GM21367 (cell line): ENCODE measurements around the gene C11orf16.
"Not testable (repeated sequence)": the region's sequence is repeated elsewhere in the genome, so short reads cannot be mapped to it uniquely, and the experiment has no call there.

ENCODE experiments used
- ATAC-seq: cut with Tn5 transposase; IDR thresholded peaks from one replicate; pipeline ENCODE4 v1.9.1; 2021; ENCODE audit not compliant: unreplicated experiment

The C11orf16 gene, protein sequence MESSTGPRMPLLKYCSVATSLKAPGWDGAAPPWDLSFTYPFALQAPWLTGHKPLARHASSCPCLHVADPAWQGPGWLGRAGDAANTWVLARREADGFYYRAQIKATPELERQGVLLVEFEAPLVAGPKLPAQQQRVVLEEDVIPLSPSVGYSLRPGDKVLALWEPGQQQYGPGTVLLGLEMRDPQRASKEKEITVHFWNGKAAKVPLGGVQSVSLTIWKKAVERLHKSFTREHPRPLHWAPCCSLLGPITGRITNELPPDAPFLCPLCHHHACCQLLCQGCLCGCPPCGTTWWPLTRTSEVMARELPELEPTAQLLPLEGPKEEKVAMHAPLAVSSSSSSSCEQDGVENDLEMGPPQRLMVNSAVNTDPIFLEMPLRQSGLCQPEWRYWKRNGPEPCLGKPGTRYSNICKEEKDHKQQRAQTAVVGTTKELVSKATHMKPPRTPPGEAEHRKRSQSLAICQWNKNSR

DNA sequence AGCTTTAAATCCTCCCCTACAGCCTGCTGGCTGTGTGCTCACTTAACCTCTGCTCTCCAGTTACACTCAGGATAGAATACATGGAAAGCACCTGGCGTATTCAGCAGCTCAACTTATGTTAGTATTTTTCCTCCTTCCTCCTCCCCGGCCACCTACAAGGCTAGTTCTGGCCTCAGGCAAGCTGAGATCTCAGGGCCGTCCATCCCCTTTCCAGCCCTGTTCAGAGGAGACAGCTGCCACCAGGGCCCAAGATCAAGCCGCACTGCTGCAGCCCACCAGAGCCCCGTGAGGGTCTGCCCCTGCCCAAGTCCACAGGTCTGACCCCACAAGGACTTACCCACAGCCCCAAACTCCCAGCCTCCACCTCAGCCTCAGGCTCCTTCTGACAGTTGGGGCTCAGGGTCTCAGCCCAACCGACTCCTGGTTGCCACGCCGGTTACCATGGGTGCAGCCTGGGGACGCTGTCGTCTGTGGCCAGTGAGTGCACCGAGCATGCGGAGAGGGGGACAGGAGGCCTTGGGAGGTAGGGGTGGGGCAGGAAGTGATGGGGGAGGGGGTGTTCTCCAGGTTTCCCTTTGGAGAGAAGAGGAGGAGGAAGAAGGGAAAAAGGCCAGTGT is at the start of gene C11orf16:
TSS of gene C11orf16 (minus strand) at position 384 of the 617 bp plus-strand sequence. CDS start 639 bp downstream, outside the sequence.
- no peak for ATAC-seq

GRCh38 chr11:8980485-8980884 is 47.7 kb upstream of the C11orf16 start:
- ATAC-seq = no peak

DNA sequence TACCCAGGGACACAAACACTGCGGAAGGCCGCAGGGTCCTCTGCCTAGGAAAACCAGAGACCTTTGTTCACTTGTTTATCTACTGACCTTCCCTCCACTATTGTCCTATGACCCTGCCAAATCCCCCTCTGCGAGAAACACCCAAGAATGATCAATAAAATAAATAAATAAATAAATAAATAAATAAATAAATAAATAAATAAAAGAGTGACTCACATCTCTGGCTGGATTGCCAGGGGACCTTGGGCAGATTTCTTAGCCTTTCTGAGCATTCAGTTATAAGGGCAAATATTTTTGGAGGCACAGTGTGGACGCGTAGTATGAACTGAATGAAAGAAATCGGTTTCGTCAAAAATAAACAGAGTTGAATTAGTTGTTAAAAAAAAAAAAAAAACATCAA is 46.6 kb upstream of the C11orf16 start:
- not testable (repeated sequence) for ATAC-seq

GRCh38 chr11:8973121-8973520 is 40.4 kb upstream of the C11orf16 start:
- ATAC-seq = no peak

GRCh38 chr11:8971924-8972316 is 39.2 kb upstream of the C11orf16 start:
- no peak for ATAC-seq

GRCh38 chr11:8971196-8971923 is 38.6 kb upstream of the C11orf16 start:
- no peak for ATAC-seq

DNA sequence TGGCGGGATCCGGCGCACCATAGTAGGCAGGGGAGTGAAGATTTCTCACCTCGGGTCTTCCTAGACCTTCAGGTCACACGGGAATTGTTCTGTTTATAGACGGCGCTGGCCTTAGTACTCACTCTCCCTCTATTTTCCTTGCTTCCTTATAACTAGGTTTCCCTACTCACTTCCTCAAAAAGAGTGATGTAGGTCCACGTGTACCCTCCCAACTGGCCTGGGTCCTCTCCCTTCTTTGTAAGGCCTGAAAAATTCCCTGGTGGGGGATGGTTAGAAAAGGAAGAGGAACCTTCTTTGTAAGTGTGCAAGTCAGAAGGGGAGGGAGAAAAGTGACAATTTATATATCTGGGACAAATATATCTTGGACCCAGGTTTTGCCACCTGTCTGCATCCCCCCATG is 34.4 kb upstream of the C11orf16 start:
- no peak for ATAC-seq

DNA sequence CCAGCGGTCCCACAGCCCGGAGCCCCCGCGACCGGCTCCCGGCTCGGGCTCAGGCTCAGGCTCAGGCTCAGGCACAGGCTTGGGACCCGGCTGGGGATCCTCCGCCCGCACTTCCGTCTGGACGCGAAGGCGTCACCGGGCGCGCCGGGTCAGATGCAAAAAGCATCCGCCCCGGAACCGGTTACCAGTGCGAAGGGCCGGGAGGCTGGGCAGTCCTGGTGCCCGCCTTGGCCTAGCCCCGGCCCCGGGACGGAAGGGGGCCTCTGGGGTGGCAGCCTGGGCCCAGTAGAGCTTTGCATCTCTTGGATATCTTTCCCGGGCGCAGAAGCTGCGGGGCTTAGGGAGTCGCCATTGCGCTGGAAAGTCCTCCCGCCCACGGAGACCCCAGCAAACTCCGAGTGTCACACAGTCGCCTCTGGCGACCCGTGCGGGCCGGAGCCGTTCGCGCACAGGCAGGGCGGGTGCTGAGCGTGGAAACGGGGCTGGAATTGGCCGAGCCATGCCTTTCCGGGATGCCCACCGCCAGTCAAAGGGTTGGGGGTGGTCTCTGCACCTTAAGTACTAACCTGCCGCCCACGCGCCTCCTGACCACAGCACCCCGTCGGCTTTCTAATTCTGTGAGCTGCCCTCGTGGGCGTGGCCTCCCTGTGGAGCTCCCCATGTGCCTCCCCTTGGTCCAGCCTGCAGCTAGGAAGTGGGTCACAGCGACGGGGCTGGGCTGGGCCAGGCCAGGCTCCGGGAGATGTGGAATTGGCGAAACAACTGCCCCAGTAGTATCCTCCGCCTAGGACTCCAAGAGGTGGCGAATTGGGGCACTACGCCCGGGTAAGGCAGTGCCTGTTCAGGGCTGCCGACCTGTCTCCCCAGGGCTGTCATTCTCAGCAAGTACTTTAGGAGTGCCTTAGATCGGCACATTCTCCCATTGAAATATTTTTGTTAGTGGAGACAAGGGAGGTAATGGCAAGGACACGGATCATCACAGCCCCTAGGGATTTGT is 31.9 kb upstream of the C11orf16 start, which contains the start of gene TMEM9B:
TSS of gene TMEM9B (minus strand) at position 119 of the 997 bp plus-strand sequence. CDS start 129 bp downstream, outside the sequence.
- peak; percentile 69 for ATAC-seq

- peak; percentile 56 for ATAC-seq
These were observed 31.0 kb upstream of the C11orf16 start for GRCh38 chr11:8963569-8964323.

DNA sequence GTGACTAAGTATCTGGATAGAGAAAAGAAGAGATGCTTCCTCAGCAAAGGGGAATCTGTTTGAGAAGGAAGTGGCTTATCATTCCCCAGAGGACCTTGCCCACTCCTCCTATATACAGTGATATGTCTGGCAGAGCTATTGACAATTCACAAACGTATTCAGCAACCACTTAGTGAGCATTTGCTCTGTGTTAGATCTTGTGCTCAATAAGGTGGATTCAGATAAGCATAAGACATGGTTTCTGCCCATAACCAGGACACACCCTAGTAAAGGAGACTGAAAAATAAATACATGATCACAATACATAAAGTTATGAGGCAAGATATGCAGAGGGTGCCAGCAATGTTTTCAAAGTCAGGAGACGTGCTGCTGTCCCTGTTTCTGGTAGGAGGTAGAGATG is 30.1 kb upstream of the C11orf16 start:
- no peak for ATAC-seq

DNA sequence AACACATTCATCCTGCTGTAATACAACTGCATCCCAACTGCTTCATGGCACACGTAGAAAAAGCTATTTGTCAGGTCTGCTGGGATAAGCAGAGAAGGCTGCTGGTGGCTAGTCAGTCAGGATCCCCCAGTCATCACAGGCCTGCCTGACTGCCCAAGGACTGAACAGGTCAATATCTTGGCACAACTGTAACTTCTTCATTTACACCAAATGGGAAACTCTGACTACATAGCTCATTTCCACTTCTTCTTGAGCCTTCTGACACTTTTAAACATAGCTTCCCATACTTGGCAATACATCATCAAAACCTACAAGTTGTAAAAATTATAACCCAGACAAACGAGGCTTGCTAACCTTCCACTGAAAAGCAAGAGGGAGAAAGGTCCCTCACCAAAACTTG is 28.7 kb upstream of the C11orf16 start:
- no peak for ATAC-seq

GRCh38 chr11:8959546-8960166 is 26.9 kb upstream of the C11orf16 start:
- peak; percentile 45 for ATAC-seq

DNA sequence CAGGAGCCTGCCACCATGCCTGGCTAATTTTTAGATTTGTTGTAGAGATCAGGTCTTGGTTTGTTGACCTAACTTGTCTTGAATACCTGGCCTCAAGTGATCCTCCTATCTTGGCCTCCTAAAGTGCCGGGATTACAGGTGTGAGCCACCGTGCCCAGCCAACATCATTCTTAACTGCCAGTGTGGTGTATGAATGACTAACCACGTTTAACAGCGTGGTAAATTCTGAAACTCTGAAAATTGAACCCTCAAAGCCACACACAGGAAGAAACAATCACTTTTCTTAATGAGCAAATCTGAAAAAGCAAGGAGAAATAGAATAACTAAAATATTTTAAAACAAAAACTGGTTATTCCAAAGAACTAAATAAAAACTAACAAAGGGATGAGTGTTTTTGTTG is 24.1 kb upstream of the C11orf16 start:
- no peak for ATAC-seq

- ATAC-seq = no peak
These were observed 16.1 kb upstream of the C11orf16 start for GRCh38 chr11:8948886-8949285.

- no peak for ATAC-seq
These were observed 14.6 kb upstream of the C11orf16 start for GRCh38 chr11:8947230-8947943.

DNA sequence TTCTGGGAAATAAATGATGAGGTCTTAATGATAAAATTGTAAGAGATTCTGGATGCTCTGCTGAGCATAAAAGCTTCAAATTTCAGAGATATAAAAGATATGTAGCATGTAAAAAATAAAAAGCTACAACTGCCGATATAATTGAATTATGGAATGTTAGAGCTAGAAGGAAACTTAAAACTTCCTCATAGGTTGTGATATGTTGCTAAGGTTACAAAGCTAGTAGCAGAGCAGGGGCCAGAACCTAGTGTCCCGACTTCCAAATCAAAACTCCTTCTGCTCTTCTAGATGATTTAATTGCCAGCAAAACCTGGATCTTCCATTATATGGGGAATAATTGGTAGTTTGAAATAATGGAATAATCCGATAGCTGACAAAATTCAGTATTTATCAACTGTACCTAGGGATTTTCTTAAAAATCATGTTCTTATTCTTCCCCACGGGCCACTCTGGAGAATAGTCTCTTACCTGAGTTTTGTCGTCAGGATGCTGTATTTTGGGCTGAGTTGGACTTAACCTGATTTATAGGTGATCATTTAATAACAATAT is 9.8 kb upstream of the C11orf16 start, which contains the start of gene ASCL3:
TSS of gene ASCL3 (minus strand) at position 499 of the 549 bp plus-strand sequence. CDS start 4,855 bp downstream, outside the sequence.
- ATAC-seq = no peak

DNA sequence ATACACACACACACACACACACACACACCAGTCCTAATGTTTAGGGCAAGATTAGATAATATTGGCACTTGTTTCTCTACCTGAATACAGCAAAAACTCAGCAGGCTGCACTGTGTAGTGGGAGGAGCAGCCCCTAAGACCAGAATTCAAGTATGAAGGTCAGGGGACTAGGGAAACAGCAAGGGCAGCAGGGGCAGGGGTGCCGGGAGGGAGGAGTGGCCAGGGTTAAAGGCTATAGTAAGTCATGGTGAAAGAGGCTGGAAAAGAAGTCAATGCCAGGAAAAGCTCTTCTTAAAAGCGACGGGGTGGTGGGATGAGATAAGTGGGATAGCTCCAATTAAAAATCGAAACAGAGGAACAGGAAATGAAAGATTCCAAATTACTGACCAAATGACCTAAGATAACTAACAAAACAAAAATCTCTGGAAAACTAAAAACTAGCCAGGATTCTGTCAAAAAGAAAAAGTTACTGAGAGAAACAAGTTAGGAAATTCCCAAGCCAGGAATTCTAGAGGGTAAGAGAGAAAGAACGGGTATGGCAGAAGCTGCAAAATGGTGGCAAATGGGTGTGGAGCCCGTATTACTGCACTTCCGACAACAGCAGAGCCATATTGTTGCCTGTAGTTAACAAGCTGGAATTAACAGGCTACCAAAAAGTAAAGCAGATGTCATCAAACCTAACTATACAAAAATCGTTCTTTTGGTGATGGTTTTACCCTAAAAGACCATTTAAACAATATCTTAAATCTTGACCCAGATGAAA is 8.8 kb upstream of the C11orf16 start:
- ATAC-seq = no peak
